ENCODE results near the gene BTD. TPM values are rescaled to one million over a fixed set of nuclear protein-coding genes. Genes with fewer than 3 reads are reported as not detected.
A peak's percentile ranks its signal among the peaks of the same experiment; 100 is the strongest.
"Not testable (repeated sequence)": the region's sequence is repeated elsewhere in the genome, so short reads cannot be mapped to it uniquely, and the experiment has no call there.

Gene BTD
- total RNA-seq, 1 experiment from 2014 or later, result 10.4 TPM

GRCh38 chr3:15595955-15596354 is 5.6 kb upstream of the BTD start:
- in situ Hi-C loops (cut with HindIII; ENCODE audit: low sequenced_read_pairs), result no loop called here
- no peak for DNase-seq (ENCODE audit: low spot score)

- in situ Hi-C loops (cut with HindIII; ENCODE audit: low sequenced_read_pairs), result no loop called here
- DNase-seq (ENCODE audit: low spot score), result no peak
Observed at GRCh38 chr3:15601046-15601398, 523 bp upstream of the BTD start.

GRCh38 chr3:15602146-15602536 is 596 bp downstream of the BTD start:
- no peak for DNase-seq (ENCODE audit: low spot score)
- in situ Hi-C loops (cut with HindIII; ENCODE audit: low sequenced_read_pairs), result no loop called here

GRCh38 chr3:15602816-15603215 is 1.3 kb downstream of the BTD start:
- in situ Hi-C loops (cut with HindIII; ENCODE audit: low sequenced_read_pairs); DNase-seq (ENCODE audit: low spot score): not testable (repeated sequence)

- in situ Hi-C loops (cut with HindIII; ENCODE audit: low sequenced_read_pairs); DNase-seq (ENCODE audit: low spot score): not testable (repeated sequence)
Observed at GRCh38 chr3:15604584-15604983, 3.0 kb downstream of the BTD start.

GRCh38 chr3:15606434-15606891 is 4.9 kb downstream of the BTD start:
- DNase-seq (ENCODE audit: low spot score), result no peak
- in situ Hi-C loops (cut with HindIII; ENCODE audit: low sequenced_read_pairs), result no loop called here

GRCh38 chr3:15610082-15610759 is 8.7 kb downstream of the BTD start:
- no peak for DNase-seq (ENCODE audit: low spot score)
- in situ Hi-C loops (cut with HindIII; ENCODE audit: low sequenced_read_pairs), result no loop called here

GRCh38 chr3:15611018-15611417 is 9.5 kb downstream of the BTD start:
- no peak for DNase-seq (ENCODE audit: low spot score)
- in situ Hi-C loops (cut with HindIII; ENCODE audit: low sequenced_read_pairs), result no loop called here

- no peak for DNase-seq (ENCODE audit: low spot score)
- in situ Hi-C loops (cut with HindIII; ENCODE audit: low sequenced_read_pairs), result no loop called here
Observed at GRCh38 chr3:15612001-15612400, 10.5 kb downstream of the BTD start.

GRCh38 chr3:15614958-15615357 is 13.4 kb downstream of the BTD start:
- no peak for DNase-seq (ENCODE audit: low spot score)
- in situ Hi-C loops (cut with HindIII; ENCODE audit: low sequenced_read_pairs), result no loop called here

- in situ Hi-C loops (cut with HindIII; ENCODE audit: low sequenced_read_pairs), result no loop called here
- no peak for DNase-seq (ENCODE audit: low spot score)
Observed at GRCh38 chr3:15616053-15616452, 14.5 kb downstream of the BTD start.

- in situ Hi-C loops (cut with HindIII; ENCODE audit: low sequenced_read_pairs); DNase-seq (ENCODE audit: low spot score): not testable (repeated sequence)
Observed at GRCh38 chr3:15619659-15620464, 18.3 kb downstream of the BTD start.

- no peak for DNase-seq (ENCODE audit: low spot score)
- in situ Hi-C loops (cut with HindIII; ENCODE audit: low sequenced_read_pairs), result no loop called here
Observed at GRCh38 chr3:15623535-15624440, 22.2 kb downstream of the BTD start.

GRCh38 chr3:15628967-15629366 is 27.4 kb downstream of the BTD start:
- in situ Hi-C loops (cut with HindIII; ENCODE audit: low sequenced_read_pairs), result no loop called here
- DNase-seq (ENCODE audit: low spot score), result no peak

GRCh38 chr3:15629860-15630597 is 28.5 kb downstream of the BTD start:
- peak; percentile 95 for DNase-seq (ENCODE audit: low spot score)
- in situ Hi-C loops (cut with HindIII; ENCODE audit: low sequenced_read_pairs), result no loop called here

GRCh38 chr3:15630646-15631350 is 29.3 kb downstream of the BTD start:
- peak; percentile 44 for DNase-seq (ENCODE audit: low spot score)
- in situ Hi-C loops (cut with HindIII; ENCODE audit: low sequenced_read_pairs), result no loop called here

GRCh38 chr3:15631426-15632211 is 30.1 kb downstream of the BTD start:
- peak; percentile 65 for DNase-seq (ENCODE audit: low spot score)
- in situ Hi-C loops (cut with HindIII; ENCODE audit: low sequenced_read_pairs), result no loop called here

GRCh38 chr3:15632212-15632580 is 30.7 kb downstream of the BTD start:
- DNase-seq (ENCODE audit: low spot score), result peak; percentile 15
- in situ Hi-C loops (cut with HindIII; ENCODE audit: low sequenced_read_pairs), result no loop called here
